Peyer's patch (tissue), 4 donors: ENCODE results near the gene EWSR1. TPM values are rescaled to one million over a fixed set of nuclear protein-coding genes. Genes with fewer than 3 reads are reported as not detected.

Experiments
- DNase-seq, 3 donors: peaks; one replicate each; pipeline ENCODE4 v3.0.0-alpha.2; 2017 to 2019
- H3K27ac ChIP-seq, 4 donors: fragments of 200-600 bp; sonication (generic); one replicate each; pipeline ENCODE4 v1.5.1; 2016 to 2019
- H3K27me3 ChIP-seq, 2 donors: fragments of 200-600 bp; sonication (generic); one replicate each; pipeline ENCODE4 v1.5.1; 2019
- H3K36me3 ChIP-seq, 3 donors: fragments of 200-600 bp; sonication (generic); one replicate each; pipeline ENCODE4 v1.5.1; 2016 to 2019
- H3K4me1 ChIP-seq, 4 donors: fragments of 200-600 bp; sonication (generic); one replicate each; pipeline ENCODE4 v1.5.1; 2016 to 2019
- H3K4me3 ChIP-seq, 4 donors: fragments of 200-600 bp; sonication (generic); 1 replicate in 3 of 4; 2 replicates in 1 of 4; pipeline ENCODE4 v1.5.1; 2016 to 2019; ENCODE audit warnings: mild to moderate bottlenecking in 1 of 4
- H3K9me3 ChIP-seq, 4 donors: fragments of 200-600 bp; sonication (generic); one replicate each; pipeline ENCODE4 v1.5.1; 2016 to 2019; ENCODE audit warnings: mild to moderate bottlenecking in 1 of 4
- POLR2A ChIP-seq, 2 donors: fragments of 450-650 bp; IDR thresholded peaks; one replicate each; pipeline ENCODE4 v1.5.1; 2017; ENCODE audit warnings: antibody characterized with exemption in 2 of 2, mild to moderate bottlenecking in 2 of 2, moderate library complexity in 2 of 2
- total RNA-seq, 4 donors: library from RNA; depleted of rRNA; stranded (reverse); fragments of >200 nt; gene quantifications; one replicate each; pipeline ENCODE4 v1.1.0, GENCODE V29; 2016
- TF ChIP-seq, protein P1 (sequence below), 6 experiments: fragments of 450-650 bp in 4 of 6; fragments of 200-600 bp in 2 of 6; sonication (generic) in 1 of 6; IDR thresholded peaks; one replicate each; pipeline ENCODE4 v1.5.1; 2017 to 2019; ENCODE audit warnings: antibody characterized with exemption in 6 of 6, mild to moderate bottlenecking in 3 of 6, moderate library complexity in 1 of 6

The EWSR1 gene
- total RNA-seq, 4 donors from 2014 or later, result 186 to 444 (median 276) TPM

DNA sequence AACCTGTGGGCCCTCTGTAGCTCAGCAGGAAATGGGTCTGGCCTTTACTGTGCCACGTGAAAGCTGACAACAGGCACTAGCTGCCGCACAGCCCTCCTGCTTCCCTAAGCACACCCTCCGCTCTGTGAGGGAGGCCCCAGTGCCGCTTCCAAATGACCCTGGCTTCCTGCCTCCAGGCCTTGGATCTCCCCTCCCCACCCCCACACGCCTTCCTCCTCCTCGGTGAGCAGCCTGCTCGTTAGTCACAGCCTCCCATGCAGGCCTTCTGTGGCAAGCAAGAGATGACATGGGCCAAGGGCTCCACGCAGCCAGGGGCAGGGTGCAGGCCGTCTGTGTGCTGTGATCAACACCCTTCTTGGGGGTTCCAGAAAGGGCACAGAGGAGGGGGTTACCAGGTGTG is 62.7 kb downstream of the EWSR1 start:
- H3K27me3 ChIP-seq, result no peaks in the 10 kb centered on the region
- no peak overlapping the region for H3K27ac ChIP-seq
- TF ChIP-seq, protein P1, sequence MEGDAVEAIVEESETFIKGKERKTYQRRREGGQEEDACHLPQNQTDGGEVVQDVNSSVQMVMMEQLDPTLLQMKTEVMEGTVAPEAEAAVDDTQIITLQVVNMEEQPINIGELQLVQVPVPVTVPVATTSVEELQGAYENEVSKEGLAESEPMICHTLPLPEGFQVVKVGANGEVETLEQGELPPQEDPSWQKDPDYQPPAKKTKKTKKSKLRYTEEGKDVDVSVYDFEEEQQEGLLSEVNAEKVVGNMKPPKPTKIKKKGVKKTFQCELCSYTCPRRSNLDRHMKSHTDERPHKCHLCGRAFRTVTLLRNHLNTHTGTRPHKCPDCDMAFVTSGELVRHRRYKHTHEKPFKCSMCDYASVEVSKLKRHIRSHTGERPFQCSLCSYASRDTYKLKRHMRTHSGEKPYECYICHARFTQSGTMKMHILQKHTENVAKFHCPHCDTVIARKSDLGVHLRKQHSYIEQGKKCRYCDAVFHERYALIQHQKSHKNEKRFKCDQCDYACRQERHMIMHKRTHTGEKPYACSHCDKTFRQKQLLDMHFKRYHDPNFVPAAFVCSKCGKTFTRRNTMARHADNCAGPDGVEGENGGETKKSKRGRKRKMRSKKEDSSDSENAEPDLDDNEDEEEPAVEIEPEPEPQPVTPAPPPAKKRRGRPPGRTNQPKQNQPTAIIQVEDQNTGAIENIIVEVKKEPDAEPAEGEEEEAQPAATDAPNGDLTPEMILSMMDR (IDR thresholded peaks at IDR 0.05), result no peak
- TF ChIP-seq POLR2A (IDR thresholded peaks at IDR 0.05), result no peak
- H3K36me3 ChIP-seq, result peaks cover 0 to 88% (median 0%) of the 10 kb centered on the region in 3 donors
- no peaks in the 10 kb centered on the region for H3K9me3 ChIP-seq
- DNase-seq, result no peak
- no peaks in the 10 kb centered on the region for H3K4me1 ChIP-seq
- H3K4me3 ChIP-seq, result no peak overlapping the region

DNA sequence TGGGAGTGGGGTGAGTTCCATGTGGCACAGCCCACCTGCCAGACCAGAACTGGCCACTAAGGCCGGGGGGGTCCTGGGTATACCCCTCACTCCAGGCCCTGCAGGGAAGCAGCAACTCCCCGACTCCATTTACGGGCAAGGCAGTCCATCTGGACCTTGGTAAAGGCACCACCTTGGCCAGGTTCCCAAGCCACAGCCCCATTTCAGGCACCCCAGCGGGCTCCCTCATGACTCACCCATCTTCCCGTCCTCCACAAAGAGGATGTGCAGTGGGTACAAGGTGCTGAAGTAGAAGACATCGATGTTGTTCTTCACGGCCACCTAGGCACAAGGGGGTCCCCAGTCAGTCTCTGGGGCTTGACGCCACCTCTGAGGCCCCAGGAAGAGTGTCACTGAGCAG is 63.1 kb downstream of the EWSR1 start:
- DNase-seq, result no peak
- H3K27ac ChIP-seq, result no peak overlapping the region

DNA sequence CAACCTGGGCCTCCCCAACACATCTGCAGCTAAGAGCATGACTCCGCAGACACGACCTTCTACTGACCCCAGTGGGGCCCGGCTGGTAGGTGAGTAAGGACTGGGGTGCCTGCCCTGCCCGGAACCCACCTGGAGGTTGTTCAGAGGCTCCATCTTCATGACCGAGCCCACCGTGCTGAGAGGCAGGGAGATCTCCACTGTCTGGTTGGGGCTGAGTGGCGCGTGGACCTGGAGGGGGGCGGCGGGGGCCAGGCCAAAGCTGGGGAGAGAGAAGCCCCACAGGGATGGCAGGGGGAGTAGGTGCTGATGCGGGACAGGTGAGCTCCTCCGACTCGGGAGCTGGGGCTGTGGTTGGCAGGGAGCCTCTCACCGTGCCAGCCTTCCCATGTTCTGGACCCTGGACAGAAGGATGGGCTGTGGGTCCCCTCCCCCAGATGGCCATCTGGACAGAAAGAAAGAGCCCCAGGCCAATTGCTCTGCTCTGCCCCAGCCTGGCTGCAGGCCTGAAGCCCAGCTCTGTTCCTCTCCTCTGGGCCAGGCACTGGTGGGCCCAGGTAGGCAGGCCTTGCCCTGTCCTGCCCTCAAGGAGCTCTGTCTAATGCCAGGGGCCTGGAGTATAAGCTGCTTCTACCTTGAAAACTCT is 63.7 kb downstream of the EWSR1 start:
- Histone ChIP-seq H3K9me3 (no peaks in the 10 kb centered on the region), H3K4me3 (no peak overlapping the region), H3K27ac (no peak overlapping the region), H3K27me3 (no peaks in the 10 kb centered on the region), H3K36me3 (peaks cover 0 to 93% (median 0%) of the 10 kb centered on the region in 3 donors), H3K4me1 (no peaks in the 10 kb centered on the region)
- DNase-seq, result no peak
- TF ChIP-seq, protein P1 (IDR thresholded peaks at IDR 0.05), result no peak
- TF ChIP-seq POLR2A (IDR thresholded peaks at IDR 0.05), result no peak

More for the DNA sequence above, 63.1 kb downstream of the EWSR1 start:
- no peak overlapping the region for H3K4me3 ChIP-seq
- no peaks in the 10 kb centered on the region for H3K4me1 ChIP-seq
- no peaks in the 10 kb centered on the region for H3K27me3 ChIP-seq
- TF ChIP-seq POLR2A (IDR thresholded peaks at IDR 0.05), result no peak
- TF ChIP-seq, protein P1 (IDR thresholded peaks at IDR 0.05), result no peak
- H3K36me3 ChIP-seq, result peaks cover 0 to 93% (median 0%) of the 10 kb centered on the region in 3 donors
- no peaks in the 10 kb centered on the region for H3K9me3 ChIP-seq

DNA sequence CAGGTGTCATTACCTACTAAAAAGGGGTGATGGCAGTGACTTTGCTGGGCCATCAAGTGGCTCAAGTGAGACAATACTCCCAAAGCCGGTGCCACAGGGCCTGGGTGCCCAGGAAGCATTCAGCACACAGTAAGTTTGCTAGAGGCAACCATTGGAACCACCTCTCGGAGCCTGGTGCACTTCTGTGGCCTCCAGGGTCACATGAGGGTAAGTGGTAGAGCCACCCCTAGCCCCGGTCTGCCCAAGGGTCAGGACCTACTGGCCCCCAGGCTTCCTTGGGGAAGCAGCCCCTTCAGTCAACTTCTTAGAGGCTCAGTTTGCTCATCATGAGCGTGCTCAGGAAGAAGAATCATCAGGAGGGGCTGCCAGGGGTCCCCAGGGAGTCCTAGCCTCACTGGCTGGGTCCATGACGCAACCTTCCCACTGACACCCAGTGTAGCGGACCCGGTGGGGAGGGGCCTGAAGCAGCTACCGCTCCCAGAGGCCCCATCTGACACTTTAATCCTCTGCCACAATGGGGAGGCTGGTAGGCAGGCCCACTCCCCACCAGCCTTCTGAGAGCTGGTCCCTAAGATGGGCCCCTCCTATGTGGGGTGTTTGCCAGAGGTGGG is 64.9 kb downstream of the EWSR1 start:
- no peak for DNase-seq
- Histone ChIP-seq H3K27me3 (no peaks in the 10 kb centered on the region), H3K9me3 (no peaks in the 10 kb centered on the region), H3K4me1 (no peaks in the 10 kb centered on the region), H3K36me3 (peaks cover 0 to 93% (median 0%) of the 10 kb centered on the region in 3 donors), H3K4me3 (no peak overlapping the region), H3K27ac (no peak overlapping the region)
- TF ChIP-seq, protein P1 (IDR thresholded peaks at IDR 0.05), result no peak
- TF ChIP-seq POLR2A (IDR thresholded peaks at IDR 0.05), result no peak

DNA sequence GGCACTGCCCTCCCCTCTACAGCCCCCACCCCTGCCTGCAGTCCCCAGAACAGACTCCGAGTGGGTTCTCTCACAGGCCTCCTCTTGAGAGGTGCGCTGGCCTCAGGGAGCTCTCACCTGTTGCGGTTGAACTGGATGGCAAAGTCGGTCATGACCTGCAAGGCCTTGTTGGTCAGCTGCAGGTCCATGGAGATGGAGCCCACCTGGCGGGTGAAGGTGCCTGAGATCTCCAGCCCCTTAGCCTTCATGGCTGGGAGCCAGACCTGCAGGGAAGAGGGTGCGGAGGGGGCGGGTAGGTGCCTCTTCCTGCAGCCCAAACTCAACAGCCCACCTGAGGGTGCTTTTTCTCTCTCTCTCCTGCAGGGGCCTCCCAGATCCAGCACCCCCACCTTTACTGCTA is 66.1 kb downstream of the EWSR1 start:
- Histone ChIP-seq H3K9me3 (no peaks in the 10 kb centered on the region), H3K36me3 (peaks cover 0 to 93% (median 0%) of the 10 kb centered on the region in 3 donors), H3K27ac (no peak overlapping the region), H3K4me3 (no peak overlapping the region), H3K4me1 (no peaks in the 10 kb centered on the region), H3K27me3 (no peaks in the 10 kb centered on the region)
- TF ChIP-seq POLR2A (IDR thresholded peaks at IDR 0.05), result no peak
- TF ChIP-seq, protein P1 (IDR thresholded peaks at IDR 0.05), result no peak
- no peak for DNase-seq
